Neural cell (in vitro differentiated cells): Measurements from ENCODE around the gene BIVM.

Experiments
- EP300 ChIP-seq: fragments of 450-650 bp; conservative IDR thresholded peaks from 2 replicates; pipeline ENCODE4 v1.6.1; 2014; ENCODE audit warnings: antibody characterized with exemption, mild to moderate bottlenecking, moderate library complexity; ENCODE audit not compliant: poor library complexity, severe bottlenecking
- TF ChIP-seq, protein P1 (sequence below): fragments of 450-650 bp; IDR thresholded peaks from 2 replicates; pipeline ENCODE4 v1.5.1; 2014; ENCODE audit warnings: antibody characterized with exemption, mild to moderate bottlenecking, moderate library complexity; ENCODE audit not compliant: poor library complexity, severe bottlenecking

DNA sequence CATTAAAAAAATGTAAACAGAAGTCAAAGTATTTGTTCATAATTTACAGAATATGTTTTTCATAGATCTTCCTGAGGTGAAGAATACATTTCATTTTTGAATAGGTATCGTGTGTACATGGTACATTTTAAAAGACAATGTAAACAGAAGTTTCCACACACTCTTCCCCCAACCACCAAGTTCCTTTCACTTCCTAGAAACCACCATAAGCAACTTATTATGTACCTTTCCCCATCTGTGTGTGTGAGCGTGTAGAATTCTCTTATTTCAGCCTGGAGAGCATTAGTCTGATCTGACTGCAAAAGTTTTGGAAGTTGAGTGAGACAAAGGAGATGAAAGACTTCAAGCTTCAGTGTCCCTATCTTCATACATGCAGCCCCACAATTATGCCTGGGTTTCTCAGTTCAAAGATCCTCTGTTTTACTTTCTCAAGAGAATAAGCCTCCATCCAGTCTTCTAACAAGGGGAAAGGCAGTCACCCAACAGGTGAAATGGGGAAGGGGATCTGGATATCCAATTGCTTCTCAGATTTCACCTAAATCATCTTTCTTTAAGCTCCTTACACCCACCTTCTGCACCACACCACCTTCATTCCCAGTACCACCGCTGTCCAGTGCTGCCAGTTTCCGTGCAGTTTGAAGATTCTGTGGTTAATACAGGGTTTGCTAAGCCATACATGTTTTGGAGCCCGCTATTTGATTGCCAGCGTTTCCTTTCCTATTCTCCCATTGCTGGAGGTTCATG is 27.4 kb upstream of the BIVM start:
- TF ChIP-seq, protein P1, sequence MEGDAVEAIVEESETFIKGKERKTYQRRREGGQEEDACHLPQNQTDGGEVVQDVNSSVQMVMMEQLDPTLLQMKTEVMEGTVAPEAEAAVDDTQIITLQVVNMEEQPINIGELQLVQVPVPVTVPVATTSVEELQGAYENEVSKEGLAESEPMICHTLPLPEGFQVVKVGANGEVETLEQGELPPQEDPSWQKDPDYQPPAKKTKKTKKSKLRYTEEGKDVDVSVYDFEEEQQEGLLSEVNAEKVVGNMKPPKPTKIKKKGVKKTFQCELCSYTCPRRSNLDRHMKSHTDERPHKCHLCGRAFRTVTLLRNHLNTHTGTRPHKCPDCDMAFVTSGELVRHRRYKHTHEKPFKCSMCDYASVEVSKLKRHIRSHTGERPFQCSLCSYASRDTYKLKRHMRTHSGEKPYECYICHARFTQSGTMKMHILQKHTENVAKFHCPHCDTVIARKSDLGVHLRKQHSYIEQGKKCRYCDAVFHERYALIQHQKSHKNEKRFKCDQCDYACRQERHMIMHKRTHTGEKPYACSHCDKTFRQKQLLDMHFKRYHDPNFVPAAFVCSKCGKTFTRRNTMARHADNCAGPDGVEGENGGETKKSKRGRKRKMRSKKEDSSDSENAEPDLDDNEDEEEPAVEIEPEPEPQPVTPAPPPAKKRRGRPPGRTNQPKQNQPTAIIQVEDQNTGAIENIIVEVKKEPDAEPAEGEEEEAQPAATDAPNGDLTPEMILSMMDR, result no peak
- no peak for TF ChIP-seq EP300
